ENCODE data around the gene SPEN.
"Not testable (repeated sequence)": the region's sequence is repeated elsewhere in the genome, so short reads cannot be mapped to it uniquely, and the experiment has no call there.

The SPEN gene

DNA sequence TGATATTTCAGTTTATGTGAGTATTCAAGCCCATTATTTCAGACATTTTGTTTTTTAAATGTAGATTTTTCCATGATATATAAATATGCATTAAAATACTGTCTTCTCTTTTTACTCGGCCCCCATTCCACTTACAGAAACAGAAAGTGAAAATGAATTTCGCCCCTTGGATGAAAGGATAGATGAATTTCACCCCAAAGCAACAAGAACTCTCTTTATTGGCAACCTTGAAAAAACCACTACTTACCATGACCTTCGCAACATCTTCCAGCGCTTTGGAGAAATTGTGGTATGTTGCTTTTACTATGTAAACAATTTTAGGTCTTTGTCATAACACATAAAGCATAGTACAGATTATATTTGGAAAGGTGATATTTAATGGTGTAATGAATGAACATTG, 68.5 kb downstream of the SPEN start:
- Histone ChIP-seq H3K4me3 (ENCODE audit: low read depth in 1 of 2, low read length in 2 of 2) (peak overlapping the region; percentile 40 to 44), H3K27ac (ENCODE audit: low read length) (no peak overlapping the region), H3K36me3 (ENCODE audit: control insufficient read depth in 1 of 2, insufficient read depth in 2 of 2, low read length in 2 of 2) (peaks cover 30 to 45% of the 10 kb centered on the region in 2 donors), H3K4me1 (ENCODE audit: control insufficient read depth in 1 of 2, insufficient read depth in 2 of 2, low read length in 2 of 2) (peaks cover 0 to 3% of the 10 kb centered on the region in 2 donors), H3K27me3 (ENCODE audit: low read depth, low read length) (no peaks in the 10 kb centered on the region), H3K9me3 (ENCODE audit: control insufficient read depth in 1 of 2, low read length in 2 of 2) (no peaks in the 10 kb centered on the region)

DNA sequence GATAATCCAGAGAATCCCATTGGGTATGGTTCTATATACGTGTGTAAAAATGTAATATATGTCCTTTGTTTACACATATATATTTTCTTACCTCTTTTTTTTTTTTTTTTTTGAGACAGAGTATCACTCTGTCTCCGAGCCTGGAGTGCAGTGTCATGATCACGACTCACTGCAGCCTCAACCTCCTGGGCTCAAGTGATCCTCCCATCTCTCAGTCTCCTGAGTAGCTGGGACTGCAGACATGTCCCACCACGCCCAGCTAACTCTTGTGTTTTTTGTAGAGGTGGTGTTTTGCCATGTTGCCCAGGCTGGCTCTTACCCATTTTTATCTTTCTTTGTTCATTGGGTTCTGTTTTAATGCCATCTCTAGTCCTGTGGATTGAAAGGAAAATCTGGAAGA, 68.9 kb downstream of the SPEN start:
- peak overlapping the region; percentile 40 to 44 for H3K4me3 ChIP-seq (ENCODE audit: low read depth in 1 of 2, low read length in 2 of 2)
- H3K36me3 ChIP-seq (ENCODE audit: control insufficient read depth in 1 of 2, insufficient read depth in 2 of 2, low read length in 2 of 2), result peaks cover 30 to 41% of the 10 kb centered on the region in 2 donors
- no peaks in the 10 kb centered on the region for H3K9me3 ChIP-seq (ENCODE audit: control insufficient read depth in 1 of 2, low read length in 2 of 2)

DNA sequence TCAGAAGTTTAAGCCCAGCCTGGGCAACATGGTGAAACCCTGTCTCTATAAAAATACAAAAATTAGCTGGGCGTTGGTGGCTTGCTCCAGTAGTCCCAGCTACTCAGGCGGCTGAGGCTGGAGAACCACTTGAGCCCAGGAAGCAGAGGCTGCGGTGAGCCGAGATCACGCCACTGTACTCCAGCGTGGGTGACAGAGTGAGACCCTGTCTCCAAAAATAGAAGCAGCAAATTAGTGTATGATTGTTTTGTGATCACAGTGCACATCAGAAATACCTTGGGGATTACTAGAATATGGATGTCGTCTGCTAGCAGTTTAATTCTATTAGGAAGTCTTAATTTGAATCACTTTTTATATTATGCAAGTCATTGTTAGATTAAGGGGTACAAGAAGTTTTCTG, 69.4 kb downstream of the SPEN start:
- H3K9me3 ChIP-seq (ENCODE audit: control insufficient read depth in 1 of 2, low read length in 2 of 2), result no peaks in the 10 kb centered on the region
- H3K27ac ChIP-seq (ENCODE audit: low read length), result no peak overlapping the region
- H3K4me1 ChIP-seq (ENCODE audit: control insufficient read depth in 1 of 2, insufficient read depth in 2 of 2, low read length in 2 of 2), result peaks cover 0 to 3% of the 10 kb centered on the region in 2 donors
- H3K27me3 ChIP-seq (ENCODE audit: low read depth, low read length), result no peaks in the 10 kb centered on the region
- H3K4me3 ChIP-seq (ENCODE audit: low read depth in 1 of 2, low read length in 2 of 2), result no peak overlapping the region
- H3K36me3 ChIP-seq (ENCODE audit: control insufficient read depth in 1 of 2, insufficient read depth in 2 of 2, low read length in 2 of 2), result peaks cover 30 to 39% of the 10 kb centered on the region in 2 donors

More for the DNA sequence above, 68.9 kb downstream of the SPEN start:
- Histone ChIP-seq H3K27ac (ENCODE audit: low read length) (no peak overlapping the region), H3K27me3 (ENCODE audit: low read depth, low read length) (no peaks in the 10 kb centered on the region), H3K4me1 (ENCODE audit: control insufficient read depth in 1 of 2, insufficient read depth in 2 of 2, low read length in 2 of 2) (peaks cover 0 to 3% of the 10 kb centered on the region in 2 donors)

DNA sequence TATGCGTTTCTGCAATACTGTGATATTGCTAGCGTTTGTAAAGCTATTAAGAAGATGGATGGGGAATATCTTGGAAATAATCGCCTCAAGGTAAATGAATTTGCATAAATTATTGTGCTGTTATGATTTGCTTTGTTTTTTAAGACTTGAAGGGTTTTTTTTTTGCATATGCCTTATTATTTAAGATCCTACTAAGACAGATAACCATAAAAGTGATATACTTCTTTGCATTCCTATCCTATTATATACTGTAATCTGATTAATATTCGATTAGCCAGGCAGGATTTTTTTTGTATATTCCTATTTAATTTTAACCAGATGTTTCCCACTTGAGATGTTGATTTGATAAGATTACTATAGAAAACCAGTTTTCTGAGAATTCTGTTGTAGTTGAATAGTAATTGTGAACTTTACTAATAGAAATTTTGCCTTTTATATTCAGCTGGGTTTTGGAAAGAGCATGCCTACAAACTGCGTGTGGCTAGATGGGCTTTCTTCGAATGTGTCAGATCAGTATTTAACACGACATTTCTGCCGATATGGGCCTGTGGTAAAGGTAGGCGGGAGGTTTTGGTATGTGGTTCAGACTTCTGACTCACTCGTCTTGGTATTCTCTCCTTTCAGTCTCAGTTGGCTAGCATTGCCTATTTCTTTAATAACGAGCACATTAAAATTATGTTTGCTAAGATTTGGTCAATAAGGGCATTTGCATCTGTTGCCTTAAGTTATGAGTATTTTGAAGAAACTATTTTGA, 71.6 kb downstream of the SPEN start:
- Histone ChIP-seq H3K4me3 (ENCODE audit: low read depth in 1 of 2, low read length in 2 of 2) (no peak overlapping the region), H3K9me3 (ENCODE audit: control insufficient read depth in 1 of 2, low read length in 2 of 2) (no peaks in the 10 kb centered on the region), H3K36me3 (ENCODE audit: control insufficient read depth in 1 of 2, insufficient read depth in 2 of 2, low read length in 2 of 2) (peaks cover 30 to 41% of the 10 kb centered on the region in 2 donors), H3K4me1 (ENCODE audit: control insufficient read depth in 1 of 2, insufficient read depth in 2 of 2, low read length in 2 of 2) (peaks cover 0 to 3% of the 10 kb centered on the region in 2 donors), H3K27ac (ENCODE audit: low read length) (no peak overlapping the region), H3K27me3 (ENCODE audit: low read depth, low read length) (no peaks in the 10 kb centered on the region)

DNA sequence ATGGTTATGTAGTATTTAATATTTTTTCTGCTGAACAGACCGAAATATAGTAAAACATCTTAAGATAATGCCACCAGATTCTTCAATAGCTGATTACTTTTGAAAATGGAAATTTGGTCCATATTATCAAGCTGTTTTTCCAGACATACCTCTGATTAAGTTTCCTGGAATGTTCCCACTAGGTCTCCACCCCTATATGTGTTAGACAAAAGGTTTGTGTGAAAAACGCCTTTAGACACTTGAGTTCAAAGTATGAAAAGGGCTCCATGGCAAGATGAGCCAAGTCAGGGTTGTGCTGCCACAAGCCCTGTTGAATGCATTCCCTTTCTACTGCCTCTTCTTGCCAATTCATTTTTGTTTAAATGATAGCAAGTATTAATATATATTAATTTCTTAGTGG, 75.7 kb downstream of the SPEN start:
- no peak overlapping the region for H3K4me3 ChIP-seq (ENCODE audit: low read depth in 1 of 2, low read length in 2 of 2)
- peaks cover 37 to 38% of the 10 kb centered on the region in 2 donors for H3K36me3 ChIP-seq (ENCODE audit: control insufficient read depth in 1 of 2, insufficient read depth in 2 of 2, low read length in 2 of 2)
- H3K27me3 ChIP-seq (ENCODE audit: low read depth, low read length), result no peaks in the 10 kb centered on the region
- no peaks in the 10 kb centered on the region for H3K9me3 ChIP-seq (ENCODE audit: control insufficient read depth in 1 of 2, low read length in 2 of 2)
- H3K4me1 ChIP-seq (ENCODE audit: control insufficient read depth in 1 of 2, insufficient read depth in 2 of 2, low read length in 2 of 2), result no peaks in the 10 kb centered on the region
- no peak overlapping the region for H3K27ac ChIP-seq (ENCODE audit: low read length)

DNA sequence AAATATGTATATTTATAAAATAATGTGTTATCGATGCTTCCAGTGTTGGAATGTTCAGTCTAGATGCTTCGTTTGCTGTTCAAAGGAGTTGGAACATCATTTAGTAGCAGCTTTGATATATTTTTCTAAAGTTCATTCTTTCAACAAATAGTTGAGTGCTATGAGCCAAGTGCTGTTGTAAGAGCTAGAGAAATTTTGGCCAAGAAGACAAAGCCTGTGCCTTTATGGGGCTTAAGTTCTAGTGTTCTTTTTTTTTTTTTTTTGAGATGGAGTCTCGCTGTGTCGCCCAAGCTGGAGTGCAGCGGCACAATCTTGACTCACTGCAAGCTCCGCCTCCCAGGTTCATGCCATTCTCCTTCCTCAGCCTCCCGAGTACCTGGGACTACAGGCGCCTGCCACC, 78.9 kb downstream of the SPEN start:
- not testable (repeated sequence) for H3K4me3 ChIP-seq (ENCODE audit: low read depth in 1 of 2, low read length in 2 of 2); H3K4me1 ChIP-seq (ENCODE audit: control insufficient read depth in 1 of 2, insufficient read depth in 2 of 2, low read length in 2 of 2); H3K27ac ChIP-seq (ENCODE audit: low read length); H3K9me3 ChIP-seq (ENCODE audit: control insufficient read depth in 1 of 2, low read length in 2 of 2); H3K27me3 ChIP-seq (ENCODE audit: low read depth, low read length)
- H3K36me3 ChIP-seq (ENCODE audit: control insufficient read depth in 1 of 2, insufficient read depth in 2 of 2, low read length in 2 of 2), result peaks cover 51 to 55% of the 10 kb centered on the region in 2 donors

DNA sequence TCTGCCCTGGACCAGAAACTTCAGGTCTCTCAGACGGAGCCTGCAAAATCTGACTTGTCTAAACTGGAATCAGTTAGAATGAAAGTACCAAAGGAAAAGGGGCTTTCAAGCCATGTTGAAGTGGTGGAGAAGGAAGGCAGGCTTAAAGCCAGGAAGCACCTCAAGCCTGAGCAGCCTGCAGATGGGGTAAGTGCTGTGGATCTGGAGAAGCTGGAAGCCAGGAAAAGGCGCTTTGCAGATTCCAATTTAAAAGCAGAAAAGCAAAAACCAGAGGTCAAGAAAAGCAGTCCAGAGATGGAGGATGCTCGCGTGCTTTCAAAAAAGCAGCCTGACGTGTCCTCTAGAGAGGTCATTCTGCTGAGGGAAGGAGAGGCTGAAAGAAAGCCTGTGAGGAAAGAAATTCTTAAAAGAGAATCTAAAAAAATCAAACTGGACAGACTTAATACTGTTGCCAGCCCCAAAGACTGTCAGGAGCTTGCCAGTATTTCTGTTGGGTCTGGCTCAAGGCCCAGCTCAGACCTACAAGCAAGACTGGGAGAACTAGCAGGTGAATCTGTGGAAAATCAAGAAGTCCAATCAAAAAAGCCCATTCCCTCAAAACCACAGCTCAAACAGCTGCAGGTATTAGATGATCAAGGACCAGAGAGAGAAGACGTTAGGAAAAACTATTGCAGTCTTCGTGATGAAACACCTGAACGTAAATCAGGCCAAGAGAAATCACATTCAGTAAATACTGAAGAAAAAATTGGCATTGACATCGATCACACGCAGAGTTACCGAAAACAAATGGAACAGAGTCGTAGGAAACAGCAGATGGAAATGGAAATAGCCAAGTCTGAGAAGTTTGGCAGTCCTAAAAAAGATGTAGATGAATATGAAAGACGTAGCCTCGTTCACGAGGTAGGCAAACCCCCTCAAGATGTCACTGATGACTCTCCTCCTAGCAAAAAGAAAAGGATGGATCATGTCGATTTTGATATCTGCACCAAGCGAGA, 81.8 kb downstream of the SPEN start:
- no peak overlapping the region for H3K4me3 ChIP-seq (ENCODE audit: low read depth in 1 of 2, low read length in 2 of 2)
- H3K27me3 ChIP-seq (ENCODE audit: low read depth, low read length), result no peaks in the 10 kb centered on the region
- no peaks in the 10 kb centered on the region for H3K4me1 ChIP-seq (ENCODE audit: control insufficient read depth in 1 of 2, insufficient read depth in 2 of 2, low read length in 2 of 2)
- no peak overlapping the region for H3K27ac ChIP-seq (ENCODE audit: low read length)
- H3K36me3 ChIP-seq (ENCODE audit: control insufficient read depth in 1 of 2, insufficient read depth in 2 of 2, low read length in 2 of 2), result peaks cover 69 to 71% of the 10 kb centered on the region in 2 donors
- no peaks in the 10 kb centered on the region for H3K9me3 ChIP-seq (ENCODE audit: control insufficient read depth in 1 of 2, low read length in 2 of 2)

DNA sequence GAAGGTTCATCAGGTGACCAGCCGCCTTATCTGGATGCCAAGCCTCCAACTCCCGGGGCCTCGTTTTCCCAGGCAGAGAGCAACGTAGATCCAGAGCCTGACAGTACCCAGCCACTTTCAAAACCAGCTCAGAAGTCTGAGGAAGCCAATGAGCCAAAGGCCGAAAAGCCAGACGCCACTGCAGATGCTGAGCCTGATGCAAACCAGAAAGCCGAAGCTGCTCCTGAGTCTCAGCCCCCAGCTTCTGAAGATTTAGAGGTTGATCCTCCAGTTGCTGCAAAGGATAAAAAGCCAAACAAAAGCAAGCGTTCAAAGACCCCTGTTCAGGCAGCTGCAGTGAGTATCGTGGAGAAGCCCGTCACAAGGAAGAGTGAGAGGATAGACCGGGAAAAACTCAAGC, 83.9 kb downstream of the SPEN start:
- Histone ChIP-seq H3K27ac (ENCODE audit: low read length) (no peak overlapping the region), H3K4me1 (ENCODE audit: control insufficient read depth in 1 of 2, insufficient read depth in 2 of 2, low read length in 2 of 2) (no peaks in the 10 kb centered on the region), H3K36me3 (ENCODE audit: control insufficient read depth in 1 of 2, insufficient read depth in 2 of 2, low read length in 2 of 2) (peaks cover 76 to 82% of the 10 kb centered on the region in 2 donors), H3K9me3 (ENCODE audit: control insufficient read depth in 1 of 2, low read length in 2 of 2) (no peaks in the 10 kb centered on the region), H3K4me3 (ENCODE audit: low read depth in 1 of 2, low read length in 2 of 2) (no peak overlapping the region), H3K27me3 (ENCODE audit: low read depth, low read length) (no peaks in the 10 kb centered on the region)

DNA sequence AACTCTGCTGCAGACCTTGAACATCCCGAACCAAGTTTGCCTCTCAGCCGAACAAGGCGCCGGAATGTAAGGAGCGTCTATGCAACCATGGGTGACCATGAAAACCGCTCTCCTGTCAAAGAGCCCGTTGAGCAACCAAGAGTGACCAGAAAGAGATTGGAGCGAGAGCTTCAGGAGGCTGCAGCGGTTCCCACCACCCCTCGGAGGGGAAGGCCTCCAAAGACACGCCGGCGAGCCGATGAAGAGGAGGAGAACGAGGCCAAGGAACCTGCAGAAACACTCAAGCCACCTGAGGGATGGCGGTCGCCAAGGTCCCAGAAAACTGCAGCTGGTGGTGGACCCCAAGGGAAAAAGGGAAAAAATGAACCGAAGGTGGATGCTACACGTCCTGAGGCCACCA, 84.4 kb downstream of the SPEN start:
- Histone ChIP-seq H3K27me3 (ENCODE audit: low read depth, low read length) (no peaks in the 10 kb centered on the region), H3K4me3 (ENCODE audit: low read depth in 1 of 2, low read length in 2 of 2) (no peak overlapping the region), H3K27ac (ENCODE audit: low read length) (no peak overlapping the region), H3K4me1 (ENCODE audit: control insufficient read depth in 1 of 2, insufficient read depth in 2 of 2, low read length in 2 of 2) (no peaks in the 10 kb centered on the region), H3K9me3 (ENCODE audit: control insufficient read depth in 1 of 2, low read length in 2 of 2) (no peaks in the 10 kb centered on the region), H3K36me3 (ENCODE audit: control insufficient read depth in 1 of 2, insufficient read depth in 2 of 2, low read length in 2 of 2) (peaks cover 79 to 82% of the 10 kb centered on the region in 2 donors)

DNA sequence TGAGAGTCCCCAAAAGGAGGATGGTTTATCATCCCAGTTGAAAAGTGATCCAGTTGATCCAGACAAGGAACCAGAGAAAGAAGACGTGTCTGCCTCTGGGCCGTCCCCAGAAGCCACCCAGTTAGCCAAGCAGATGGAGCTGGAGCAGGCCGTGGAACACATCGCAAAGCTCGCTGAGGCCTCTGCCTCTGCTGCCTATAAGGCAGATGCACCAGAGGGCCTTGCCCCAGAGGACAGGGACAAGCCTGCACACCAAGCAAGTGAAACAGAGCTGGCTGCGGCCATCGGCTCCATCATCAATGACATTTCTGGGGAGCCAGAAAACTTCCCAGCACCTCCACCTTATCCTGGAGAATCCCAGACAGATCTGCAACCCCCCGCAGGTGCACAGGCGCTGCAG, 85.1 kb downstream of the SPEN start:
- Histone ChIP-seq H3K9me3 (ENCODE audit: control insufficient read depth in 1 of 2, low read length in 2 of 2) (no peaks in the 10 kb centered on the region), H3K4me1 (ENCODE audit: control insufficient read depth in 1 of 2, insufficient read depth in 2 of 2, low read length in 2 of 2) (no peaks in the 10 kb centered on the region), H3K4me3 (ENCODE audit: low read depth in 1 of 2, low read length in 2 of 2) (no peak overlapping the region), H3K27me3 (ENCODE audit: low read depth, low read length) (no peaks in the 10 kb centered on the region), H3K27ac (ENCODE audit: low read length) (no peak overlapping the region), H3K36me3 (ENCODE audit: control insufficient read depth in 1 of 2, insufficient read depth in 2 of 2, low read length in 2 of 2) (peaks cover 85 to 88% of the 10 kb centered on the region in 2 donors)

DNA sequence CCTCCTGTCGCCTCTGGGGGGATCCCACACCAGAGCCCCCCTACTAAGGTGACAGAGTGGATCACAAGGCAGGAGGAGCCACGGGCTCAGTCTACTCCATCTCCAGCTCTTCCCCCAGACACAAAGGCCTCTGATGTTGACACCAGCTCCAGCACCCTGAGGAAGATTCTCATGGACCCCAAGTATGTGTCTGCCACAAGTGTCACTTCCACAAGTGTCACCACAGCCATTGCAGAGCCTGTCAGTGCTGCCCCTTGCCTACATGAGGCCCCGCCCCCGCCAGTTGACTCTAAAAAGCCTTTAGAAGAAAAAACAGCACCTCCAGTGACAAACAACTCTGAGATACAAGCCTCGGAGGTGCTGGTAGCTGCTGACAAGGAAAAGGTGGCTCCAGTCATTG, 86.2 kb downstream of the SPEN start:
- Histone ChIP-seq H3K27ac (ENCODE audit: low read length) (no peak overlapping the region), H3K27me3 (ENCODE audit: low read depth, low read length) (no peaks in the 10 kb centered on the region), H3K4me3 (ENCODE audit: low read depth in 1 of 2, low read length in 2 of 2) (no peak overlapping the region), H3K4me1 (ENCODE audit: control insufficient read depth in 1 of 2, insufficient read depth in 2 of 2, low read length in 2 of 2) (peaks cover 0 to 1% of the 10 kb centered on the region in 2 donors), H3K36me3 (ENCODE audit: control insufficient read depth in 1 of 2, insufficient read depth in 2 of 2, low read length in 2 of 2) (peaks cover 79 to 85% of the 10 kb centered on the region in 2 donors), H3K9me3 (ENCODE audit: control insufficient read depth in 1 of 2, low read length in 2 of 2) (no peaks in the 10 kb centered on the region)
